Measurements from ENCODE around the gene GTF2F2.

- no peak for TF ChIP-seq CBFB (CRISPR knock-in tag; IDR thresholded peaks at IDR 0.05; ENCODE audit: low read depth)
- no peak for TF ChIP-seq RELA (CRISPR knock-in tag; IDR thresholded peaks at IDR 0.05; ENCODE audit: borderline replicate concordance)
- no peak for TF ChIP-seq CTCF (IDR thresholded peaks at IDR 0.05)
- TF ChIP-seq, protein P1, sequence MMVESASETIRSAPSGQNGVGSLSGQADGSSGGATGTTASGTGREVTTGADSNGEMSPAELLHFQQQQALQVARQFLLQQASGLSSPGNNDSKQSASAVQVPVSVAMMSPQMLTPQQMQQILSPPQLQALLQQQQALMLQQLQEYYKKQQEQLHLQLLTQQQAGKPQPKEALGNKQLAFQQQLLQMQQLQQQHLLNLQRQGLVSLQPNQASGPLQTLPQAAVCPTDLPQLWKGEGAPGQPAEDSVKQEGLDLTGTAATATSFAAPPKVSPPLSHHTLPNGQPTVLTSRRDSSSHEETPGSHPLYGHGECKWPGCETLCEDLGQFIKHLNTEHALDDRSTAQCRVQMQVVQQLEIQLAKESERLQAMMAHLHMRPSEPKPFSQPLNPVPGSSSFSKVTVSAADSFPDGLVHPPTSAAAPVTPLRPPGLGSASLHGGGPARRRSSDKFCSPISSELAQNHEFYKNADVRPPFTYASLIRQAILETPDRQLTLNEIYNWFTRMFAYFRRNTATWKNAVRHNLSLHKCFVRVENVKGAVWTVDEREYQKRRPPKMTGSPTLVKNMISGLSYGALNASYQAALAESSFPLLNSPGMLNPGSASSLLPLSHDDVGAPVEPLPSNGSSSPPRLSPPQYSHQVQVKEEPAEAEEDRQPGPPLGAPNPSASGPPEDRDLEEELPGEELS (CRISPR knock-in tag; IDR thresholded peaks at IDR 0.05): no peak
- no peak for TF ChIP-seq MAX (CRISPR knock-in tag; IDR thresholded peaks at IDR 0.05)
- no peak for TF ChIP-seq NR2C2 (CRISPR knock-in tag; IDR thresholded peaks at IDR 0.05)
- no peak for TF ChIP-seq CREB1 (CRISPR knock-in tag; IDR thresholded peaks at IDR 0.05)
- TF ChIP-seq JUN (CRISPR knock-in tag; IDR thresholded peaks at IDR 0.05): no peak
- TF ChIP-seq, protein P2, sequence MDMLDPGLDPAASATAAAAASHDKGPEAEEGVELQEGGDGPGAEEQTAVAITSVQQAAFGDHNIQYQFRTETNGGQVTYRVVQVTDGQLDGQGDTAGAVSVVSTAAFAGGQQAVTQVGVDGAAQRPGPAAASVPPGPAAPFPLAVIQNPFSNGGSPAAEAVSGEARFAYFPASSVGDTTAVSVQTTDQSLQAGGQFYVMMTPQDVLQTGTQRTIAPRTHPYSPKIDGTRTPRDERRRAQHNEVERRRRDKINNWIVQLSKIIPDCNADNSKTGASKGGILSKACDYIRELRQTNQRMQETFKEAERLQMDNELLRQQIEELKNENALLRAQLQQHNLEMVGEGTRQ (CRISPR knock-in tag; IDR thresholded peaks at IDR 0.05): no peak
- no peak for TF ChIP-seq TEAD4 (CRISPR knock-in tag; IDR thresholded peaks at IDR 0.05)
- TF ChIP-seq, protein P3, sequence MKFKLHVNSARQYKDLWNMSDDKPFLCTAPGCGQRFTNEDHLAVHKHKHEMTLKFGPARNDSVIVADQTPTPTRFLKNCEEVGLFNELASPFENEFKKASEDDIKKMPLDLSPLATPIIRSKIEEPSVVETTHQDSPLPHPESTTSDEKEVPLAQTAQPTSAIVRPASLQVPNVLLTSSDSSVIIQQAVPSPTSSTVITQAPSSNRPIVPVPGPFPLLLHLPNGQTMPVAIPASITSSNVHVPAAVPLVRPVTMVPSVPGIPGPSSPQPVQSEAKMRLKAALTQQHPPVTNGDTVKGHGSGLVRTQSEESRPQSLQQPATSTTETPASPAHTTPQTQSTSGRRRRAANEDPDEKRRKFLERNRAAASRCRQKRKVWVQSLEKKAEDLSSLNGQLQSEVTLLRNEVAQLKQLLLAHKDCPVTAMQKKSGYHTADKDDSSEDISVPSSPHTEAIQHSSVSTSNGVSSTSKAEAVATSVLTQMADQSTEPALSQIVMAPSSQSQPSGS (CRISPR knock-in tag; IDR thresholded peaks at IDR 0.05; ENCODE audit: borderline replicate concordance, low read depth): no peak
- no peak for TF ChIP-seq ZNF396 (CRISPR knock-in tag; IDR thresholded peaks at IDR 0.05; ENCODE audit: borderline replicate concordance)
Observed at GRCh38 chr13:45269204-45269603, 148.9 kb downstream of the GTF2F2 start.

Data from WTC11 (cell line).